ENCODE results near the gene KCNIP4. TPM values are rescaled to one million over a fixed set of nuclear protein-coding genes. Genes with fewer than 3 reads are reported as not detected.

Gene KCNIP4
- total RNA-seq, 4 donors from 2014 or later: 2.5 TPM; not detected in 2

DNA sequence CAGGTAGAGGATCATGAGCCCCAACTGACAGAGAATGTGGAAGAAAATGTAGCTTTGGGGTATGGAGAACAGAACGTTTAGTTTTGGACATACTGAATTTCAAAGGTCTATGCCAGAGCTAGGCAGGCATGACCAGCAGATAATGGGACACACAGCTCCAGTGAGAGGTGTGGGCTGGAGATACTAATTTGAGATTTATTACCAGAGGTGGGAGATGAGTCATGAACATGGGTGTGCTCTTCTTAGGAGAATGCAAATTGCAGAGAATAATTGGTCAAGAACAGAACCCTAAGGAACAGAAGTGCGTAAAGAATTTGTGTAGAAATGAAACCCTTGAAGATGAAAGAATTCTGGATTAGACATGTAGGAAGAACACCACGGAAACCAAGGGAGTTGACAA lies 1123.1 kb downstream of the KCNIP4 start:
- intact Hi-C loops (cut with DNase I; ENCODE audit: low total_unique reads): no loop called here
- in situ Hi-C loops (cut with MboI; ENCODE audit: low pct_ligation_motif_present in 1 of 4, low pct_unique_long_range_greater_than_20kb in 1 of 4, low sequenced_read_pairs in 3 of 4): no loop called here
- no peak for DNase-seq
- H3K27me3 ChIP-seq: no peaks in the 10 kb centered on the region
- no peak overlapping the region for H3K27ac ChIP-seq
- no peaks in the 10 kb centered on the region for H3K36me3 ChIP-seq
- WGBS, 2 donors (ENCODE audit: low coverage in 1 of 2): 70 to 77% methylated on average over 3 of the region's 3 CpGs
- no peak for TF ChIP-seq POLR2A (IDR thresholded peaks at IDR 0.05)
- TF ChIP-seq EP300 (IDR thresholded peaks at IDR 0.05; ENCODE audit: low read depth): no peak
- TF ChIP-seq POLR2AphosphoS5 (IDR thresholded peaks at IDR 0.05): no peak
- TF ChIP-seq, protein P1, sequence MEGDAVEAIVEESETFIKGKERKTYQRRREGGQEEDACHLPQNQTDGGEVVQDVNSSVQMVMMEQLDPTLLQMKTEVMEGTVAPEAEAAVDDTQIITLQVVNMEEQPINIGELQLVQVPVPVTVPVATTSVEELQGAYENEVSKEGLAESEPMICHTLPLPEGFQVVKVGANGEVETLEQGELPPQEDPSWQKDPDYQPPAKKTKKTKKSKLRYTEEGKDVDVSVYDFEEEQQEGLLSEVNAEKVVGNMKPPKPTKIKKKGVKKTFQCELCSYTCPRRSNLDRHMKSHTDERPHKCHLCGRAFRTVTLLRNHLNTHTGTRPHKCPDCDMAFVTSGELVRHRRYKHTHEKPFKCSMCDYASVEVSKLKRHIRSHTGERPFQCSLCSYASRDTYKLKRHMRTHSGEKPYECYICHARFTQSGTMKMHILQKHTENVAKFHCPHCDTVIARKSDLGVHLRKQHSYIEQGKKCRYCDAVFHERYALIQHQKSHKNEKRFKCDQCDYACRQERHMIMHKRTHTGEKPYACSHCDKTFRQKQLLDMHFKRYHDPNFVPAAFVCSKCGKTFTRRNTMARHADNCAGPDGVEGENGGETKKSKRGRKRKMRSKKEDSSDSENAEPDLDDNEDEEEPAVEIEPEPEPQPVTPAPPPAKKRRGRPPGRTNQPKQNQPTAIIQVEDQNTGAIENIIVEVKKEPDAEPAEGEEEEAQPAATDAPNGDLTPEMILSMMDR (IDR thresholded peaks at IDR 0.05): no peak
- H3K4me1 ChIP-seq: no peaks in the 10 kb centered on the region
- no peak overlapping the region for H3K4me3 ChIP-seq
- no peaks in the 10 kb centered on the region for H3K9me3 ChIP-seq

- no peaks in the 10 kb centered on the region for H3K9me3 ChIP-seq
Measured at GRCh38 chr4:20816287-20816686, 1132.3 kb downstream of the KCNIP4 start.

DNA sequence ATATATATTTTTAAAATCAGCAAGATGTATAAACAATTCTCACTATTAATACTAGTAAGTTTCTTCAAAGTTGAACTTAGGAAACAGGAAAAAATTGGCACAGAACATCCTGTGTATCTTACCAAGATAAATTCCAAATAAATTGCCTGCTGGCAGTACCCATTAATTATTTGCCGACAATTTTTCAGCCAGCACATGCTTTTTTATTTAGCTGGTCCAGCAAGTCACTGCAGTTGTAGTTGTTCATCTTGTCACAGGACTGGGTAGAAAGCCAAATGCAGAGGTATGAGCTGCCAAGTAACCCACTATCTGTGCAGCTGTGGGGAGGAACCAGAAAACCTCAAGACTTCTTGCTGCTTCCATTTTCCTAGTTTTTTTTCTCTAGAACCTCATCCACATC lies 1134.9 kb downstream of the KCNIP4 start:
- Histone ChIP-seq H3K4me1 (no peaks in the 10 kb centered on the region), H3K27me3 (no peaks in the 10 kb centered on the region), H3K9me3 (no peaks in the 10 kb centered on the region), H3K27ac (peak overlapping the region in 2 of 4 donors; percentile 34 to 41), H3K36me3 (no peaks in the 10 kb centered on the region), H3K4me3 (no peak overlapping the region)
- WGBS, 2 donors (ENCODE audit: low coverage in 1 of 2): 50 to 61% methylated on average over 1 of the region's 1 CpG
- intact Hi-C loops (cut with DNase I; ENCODE audit: low total_unique reads) (no loop called here), in situ Hi-C loops (cut with MboI; ENCODE audit: low pct_ligation_motif_present in 1 of 4, low pct_unique_long_range_greater_than_20kb in 1 of 4, low sequenced_read_pairs in 3 of 4) (no loop called here)
- TF ChIP-seq EP300 (IDR thresholded peaks at IDR 0.05; ENCODE audit: low read depth): no peak
- peak in 2 of 3 donors; percentile 45 to 49 for TF ChIP-seq POLR2AphosphoS5 (IDR thresholded peaks at IDR 0.05)
- no peak for TF ChIP-seq POLR2A (IDR thresholded peaks at IDR 0.05)
- TF ChIP-seq, protein P1 (IDR thresholded peaks at IDR 0.05): no peak
- DNase-seq: no peak

More at GRCh38 chr4:20816287-20816686, 1132.3 kb downstream of the KCNIP4 start:
- H3K4me3 ChIP-seq: no peak overlapping the region
- no peaks in the 10 kb centered on the region for H3K36me3 ChIP-seq
- in situ Hi-C loops (cut with MboI; ENCODE audit: low pct_ligation_motif_present in 1 of 4, low pct_unique_long_range_greater_than_20kb in 1 of 4, low sequenced_read_pairs in 3 of 4) (no loop called here), intact Hi-C loops (cut with DNase I; ENCODE audit: low total_unique reads) (no loop called here)
- no peak overlapping the region for H3K27ac ChIP-seq
- no peaks in the 10 kb centered on the region for H3K27me3 ChIP-seq
- TF ChIP-seq POLR2A (IDR thresholded peaks at IDR 0.05) (no peak), EP300 (IDR thresholded peaks at IDR 0.05; ENCODE audit: low read depth) (no peak), POLR2AphosphoS5 (IDR thresholded peaks at IDR 0.05) (no peak)
- TF ChIP-seq, protein P1 (IDR thresholded peaks at IDR 0.05): no peak
- no peaks in the 10 kb centered on the region for H3K4me1 ChIP-seq
- 85 to 89% methylated on average over 5 of the region's 5 CpGs for WGBS, 2 donors (ENCODE audit: low coverage in 1 of 2)
- no peak for DNase-seq

- TF ChIP-seq, protein P1 (IDR thresholded peaks at IDR 0.05): no peak
- Histone ChIP-seq H3K27ac (no peak overlapping the region), H3K4me3 (no peak overlapping the region), H3K9me3 (no peaks in the 10 kb centered on the region), H3K36me3 (no peaks in the 10 kb centered on the region), H3K27me3 (no peaks in the 10 kb centered on the region), H3K4me1 (no peaks in the 10 kb centered on the region)
- WGBS, 2 donors (ENCODE audit: low coverage in 1 of 2): 46% methylated on average over 4 of the region's 4 CpGs; no CpG with 5 or more reads in 1 of the 2 donors
- in situ Hi-C loops (cut with MboI; ENCODE audit: low pct_ligation_motif_present in 1 of 4, low pct_unique_long_range_greater_than_20kb in 1 of 4, low sequenced_read_pairs in 3 of 4): no loop called here
- DNase-seq: no peak
- intact Hi-C loops (cut with DNase I; ENCODE audit: low total_unique reads): no loop called here
Measured at GRCh38 chr4:20809812-20810211, 1138.8 kb downstream of the KCNIP4 start.

All from transverse colon (tissue), 4 donors.